ENCODE measurements around the gene FAM9B. TPM values are rescaled to one million over a fixed set of nuclear protein-coding genes. Genes with fewer than 3 reads are reported as not detected.
"Not testable (repeated sequence)": the region's sequence is repeated elsewhere in the genome, so short reads cannot be mapped to it uniquely, and the experiment has no call there.

Gene FAM9B
- total RNA-seq (2014; rRNA removed), result 0.06 and 0.17 TPM in 2 replicates
- not detected for polyA plus RNA-seq (2012)

DNA sequence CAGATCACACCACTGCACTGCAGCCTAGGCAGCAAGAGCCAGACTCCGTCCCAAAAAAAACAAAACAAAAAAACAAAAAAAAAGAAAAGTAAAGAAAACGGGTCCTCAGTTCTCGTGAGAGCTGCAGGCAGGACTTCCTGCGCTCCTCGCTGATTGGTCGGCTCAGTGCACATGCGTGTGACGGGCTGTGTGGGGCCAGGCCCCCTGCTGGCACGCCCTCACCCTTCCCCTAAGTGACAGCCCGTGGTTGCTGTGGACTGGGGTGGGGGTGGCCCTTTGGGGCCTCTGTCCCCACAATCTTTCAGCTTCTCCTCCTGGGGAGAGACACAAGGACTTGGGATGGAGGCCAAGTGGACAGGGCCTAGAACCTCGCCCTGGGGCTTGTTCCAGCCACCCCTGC lies at the start of gene FAM9B:
Gene FAM9B, minus strand, starts transcription at position 139 of the 400 bp plus-strand sequence. CDS start 1,141 bp downstream, outside the sequence.
- DNase-seq (ENCODE audit: low read depth), result no peak

DNA sequence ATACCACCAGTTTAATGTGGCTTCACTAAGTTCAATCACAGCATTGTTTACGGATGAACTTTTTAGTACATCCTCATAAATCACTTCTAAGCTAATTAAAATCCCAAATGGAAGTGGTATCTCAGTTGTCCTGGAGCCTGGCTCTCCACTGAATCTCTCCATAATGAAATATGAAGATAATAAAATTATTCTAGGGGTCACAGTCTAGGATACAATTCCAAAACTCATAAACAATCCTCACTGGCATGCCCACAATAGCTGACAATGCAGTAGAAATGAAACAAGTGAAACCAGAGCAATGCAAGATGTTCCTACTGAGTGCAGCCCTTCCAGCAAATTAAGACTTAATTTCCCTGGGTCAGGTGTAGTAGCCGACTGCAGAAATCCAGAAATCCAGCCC lies 47.3 kb upstream of the FAM9B start:
- DNase-seq (ENCODE audit: low read depth), result no peak

DNA sequence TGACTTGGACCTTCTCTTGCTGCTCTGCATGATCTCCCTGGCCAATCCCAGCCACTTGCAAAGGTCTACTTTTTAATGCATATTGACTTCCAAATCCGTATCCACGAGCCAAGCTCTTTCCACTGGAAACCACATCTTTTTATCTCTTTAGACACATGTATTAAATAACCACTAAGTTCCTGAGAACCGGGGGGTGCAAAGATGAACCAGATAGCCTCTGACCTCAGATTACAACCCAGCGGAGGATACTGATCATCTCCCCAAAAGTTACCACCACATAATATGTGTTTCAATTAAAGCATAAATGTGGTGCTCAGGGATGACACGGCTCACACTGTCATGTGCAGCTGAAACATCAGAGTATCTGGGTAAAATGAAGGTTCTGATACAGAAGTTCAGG lies 40.4 kb upstream of the FAM9B start:
- DNase-seq (ENCODE audit: low read depth), result no peak

DNA sequence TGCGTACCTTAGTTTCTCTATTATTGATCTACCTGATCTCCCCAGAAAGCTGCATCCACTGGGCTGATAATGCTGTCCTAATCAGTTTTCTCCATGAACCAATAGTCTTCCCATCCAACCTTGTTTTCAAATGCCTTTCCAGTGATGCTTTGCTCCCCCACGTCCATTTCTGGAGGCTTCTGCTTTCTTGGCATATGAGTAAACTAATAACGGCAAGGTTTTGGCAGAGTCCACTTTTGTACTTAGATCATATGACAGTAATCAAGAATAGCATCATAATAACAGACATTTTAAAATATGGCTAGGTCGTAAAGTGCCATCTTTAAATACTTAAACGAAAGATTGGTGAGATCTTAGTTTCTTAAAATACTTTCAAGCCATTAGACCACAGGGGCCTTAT lies 38.4 kb upstream of the FAM9B start:
- DNase-seq (ENCODE audit: low read depth), result no peak

DNA sequence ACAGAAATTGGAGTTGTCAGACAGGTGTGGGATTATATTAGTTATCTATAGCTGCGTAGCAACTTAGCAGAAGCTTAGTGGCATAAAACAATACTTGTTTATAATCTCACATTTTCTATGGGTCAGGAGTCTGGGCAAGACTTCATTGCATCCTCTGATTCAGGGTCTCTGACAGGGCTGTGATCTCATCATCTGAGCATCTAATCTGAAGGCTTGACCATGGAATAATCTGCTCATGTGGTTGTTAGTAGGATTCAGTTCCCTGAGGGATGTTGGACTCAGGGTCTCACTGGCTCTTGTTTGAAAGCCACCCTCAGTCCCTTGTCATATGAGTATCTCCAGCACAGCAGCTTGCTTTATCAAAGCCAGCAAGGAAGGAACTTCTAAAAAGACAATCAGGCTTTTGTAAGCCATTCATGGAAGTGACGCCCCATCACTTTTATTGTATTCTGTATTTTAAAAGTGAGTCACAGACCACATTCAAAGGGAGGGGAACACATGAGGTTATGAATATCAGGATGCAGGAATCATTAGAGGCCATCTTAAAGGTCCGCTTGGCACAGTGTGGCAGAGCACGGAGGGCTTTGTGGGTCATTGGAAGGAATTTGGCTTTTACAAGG lies 37.2 kb upstream of the FAM9B start:
- DNase-seq (ENCODE audit: low read depth), result peak; percentile 39

- no peak for DNase-seq (ENCODE audit: low read depth)
Observed at GRCh38 chrX:9069573-9069972, 35.6 kb upstream of the FAM9B start.

DNA sequence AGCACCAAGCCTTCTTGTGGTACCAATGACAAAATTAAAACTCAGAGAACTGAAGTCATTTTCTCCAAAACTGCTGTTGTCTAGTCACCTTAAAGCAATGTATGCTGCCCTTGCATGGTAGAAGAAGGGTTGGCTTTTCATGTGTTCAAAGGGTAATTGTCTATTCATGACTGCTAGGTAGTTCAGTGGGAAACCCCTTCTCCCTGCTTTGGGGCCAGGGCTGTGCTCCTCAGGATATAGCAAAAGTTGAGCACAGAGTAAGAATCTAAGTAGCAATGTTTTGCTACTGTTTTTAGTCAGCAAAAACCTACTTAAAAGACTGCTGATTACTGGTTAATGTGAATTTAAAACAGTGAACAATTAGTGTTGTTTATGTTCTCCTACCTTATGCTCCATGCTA lies 30.8 kb upstream of the FAM9B start:
- no peak for DNase-seq (ENCODE audit: low read depth)

DNA sequence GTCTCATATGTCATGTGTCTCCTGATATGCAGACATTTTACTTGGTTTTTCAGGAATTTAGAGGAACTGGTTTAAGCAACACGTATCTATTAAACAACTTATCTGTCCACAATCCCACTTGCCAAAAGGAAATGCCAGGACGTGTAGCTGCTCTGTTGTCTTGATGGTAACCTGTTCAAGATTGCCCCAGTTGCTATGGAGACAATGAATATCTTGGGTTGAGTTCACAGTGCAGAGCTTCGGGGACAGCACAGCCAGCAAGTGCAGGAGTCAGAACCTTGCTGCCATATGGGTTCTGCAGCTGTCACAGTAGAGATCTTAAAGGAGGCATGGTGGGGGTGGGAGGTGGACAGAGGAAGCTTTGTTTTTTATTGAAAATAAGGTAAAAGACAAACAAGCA lies 28.7 kb upstream of the FAM9B start:
- DNase-seq (ENCODE audit: low read depth), result no peak

- DNase-seq (ENCODE audit: low read depth), result no peak
Observed at GRCh38 chrX:9055354-9055753, 21.4 kb upstream of the FAM9B start.

GRCh38 chrX:9052081-9052480 lies 18.2 kb upstream of the FAM9B start:
- DNase-seq (ENCODE audit: low read depth), result no peak

GRCh38 chrX:9050331-9050730 lies 16.4 kb upstream of the FAM9B start:
- DNase-seq (ENCODE audit: low read depth), result no peak

- no peak for DNase-seq (ENCODE audit: low read depth)
Observed at GRCh38 chrX:9048801-9049200, 14.9 kb upstream of the FAM9B start.

DNA sequence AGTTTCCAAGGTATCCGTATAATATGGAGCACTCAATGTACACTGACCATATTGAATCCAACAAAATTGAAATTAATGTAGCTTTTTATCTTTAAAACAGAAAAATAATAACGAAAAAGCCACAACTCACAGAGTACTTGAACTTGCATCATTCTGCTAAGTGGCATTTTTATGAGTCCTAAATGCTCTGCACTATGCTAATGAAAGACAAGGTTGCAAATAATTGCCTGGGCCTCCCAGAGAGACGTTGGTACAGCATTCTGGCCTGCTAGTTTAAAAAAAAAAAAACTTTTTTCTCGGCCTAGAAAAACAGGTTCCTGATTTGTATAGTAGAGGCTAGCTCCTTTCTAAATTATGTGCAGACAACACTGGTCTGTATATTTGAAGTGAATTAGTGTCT lies 4.3 kb upstream of the FAM9B start:
- no peak for DNase-seq (ENCODE audit: low read depth)

- no peak for DNase-seq (ENCODE audit: low read depth)
Observed at GRCh38 chrX:9037296-9037695, 3.4 kb upstream of the FAM9B start.

GRCh38 chrX:9033586-9033985 lies 341 bp downstream of the FAM9B start:
- no peak for DNase-seq (ENCODE audit: low read depth)

DNA sequence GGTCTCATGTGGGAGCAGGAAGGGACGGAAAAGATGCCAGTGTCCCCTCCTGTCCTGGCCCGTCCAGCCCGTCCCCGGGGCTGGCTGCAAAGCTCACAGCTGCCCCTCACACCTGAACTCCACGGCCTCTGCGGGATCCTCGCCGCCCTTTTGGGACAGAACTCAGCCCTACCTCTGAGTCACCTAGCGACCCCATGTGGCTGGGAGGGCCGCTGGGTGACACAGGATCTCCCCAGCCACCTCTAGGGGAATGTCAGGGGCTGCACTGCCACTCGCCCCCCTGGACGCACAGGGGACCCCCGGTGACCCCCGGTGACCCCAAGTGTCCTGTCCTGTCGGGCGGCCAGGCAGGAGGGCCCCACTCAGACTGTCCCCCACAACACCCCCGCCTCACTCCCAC lies 748 bp downstream of the FAM9B start:
- DNase-seq (ENCODE audit: low read depth), result no peak

DNA sequence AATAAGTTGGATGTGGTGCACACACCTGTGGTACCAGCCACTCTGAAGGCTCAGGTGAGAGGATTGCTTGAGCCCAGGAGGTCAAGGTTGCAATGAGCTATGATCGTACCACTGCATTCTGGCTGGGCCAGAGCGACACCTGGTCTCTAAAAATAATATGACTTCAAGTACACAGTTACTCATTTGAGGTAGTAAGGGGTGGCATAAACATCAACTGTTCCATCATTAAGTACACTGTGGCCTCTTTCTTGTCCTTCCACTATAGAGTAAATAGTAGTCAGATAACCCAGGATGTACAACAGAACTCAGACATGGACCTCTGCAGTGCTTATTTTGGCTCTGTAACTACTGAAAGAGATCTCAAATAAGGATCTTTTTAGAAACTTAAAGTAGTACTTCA lies 10.6 kb downstream of the FAM9B start:
- DNase-seq (ENCODE audit: low read depth), result no peak

- no peak for DNase-seq (ENCODE audit: low read depth)
Observed at GRCh38 chrX:9019151-9019550, 14.8 kb downstream of the FAM9B start.

GRCh38 chrX:9018332-9018731 lies 15.6 kb downstream of the FAM9B start:
- not testable (repeated sequence) for DNase-seq (ENCODE audit: low read depth)

DNA sequence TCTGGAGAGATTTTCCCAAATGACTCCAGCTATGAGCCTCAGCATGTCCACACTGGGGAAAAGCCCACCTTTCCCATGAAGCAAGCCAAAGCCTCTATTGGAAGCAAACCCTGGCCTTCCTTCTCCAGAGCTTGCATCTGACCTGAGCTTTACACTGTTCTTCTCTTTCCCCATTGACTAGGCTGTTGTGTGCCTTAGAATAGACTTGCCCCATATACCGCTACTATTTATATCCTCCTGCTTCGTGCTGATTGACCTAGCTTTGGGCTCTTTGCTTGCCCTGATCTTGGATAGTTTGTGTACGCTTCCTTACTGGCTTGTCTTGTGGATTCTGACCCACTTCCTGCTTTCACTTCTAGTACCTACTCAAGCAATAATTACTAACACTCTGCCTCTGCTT lies 30.9 kb downstream of the FAM9B start:
- DNase-seq (ENCODE audit: low read depth), result no peak

- peak; percentile 26 for DNase-seq (ENCODE audit: low read depth)
Observed at GRCh38 chrX:8988446-8988845, 45.5 kb downstream of the FAM9B start.

GRCh38 chrX:8987672-8988250 lies 46.2 kb downstream of the FAM9B start:
- DNase-seq (ENCODE audit: low read depth), result no peak

DNA sequence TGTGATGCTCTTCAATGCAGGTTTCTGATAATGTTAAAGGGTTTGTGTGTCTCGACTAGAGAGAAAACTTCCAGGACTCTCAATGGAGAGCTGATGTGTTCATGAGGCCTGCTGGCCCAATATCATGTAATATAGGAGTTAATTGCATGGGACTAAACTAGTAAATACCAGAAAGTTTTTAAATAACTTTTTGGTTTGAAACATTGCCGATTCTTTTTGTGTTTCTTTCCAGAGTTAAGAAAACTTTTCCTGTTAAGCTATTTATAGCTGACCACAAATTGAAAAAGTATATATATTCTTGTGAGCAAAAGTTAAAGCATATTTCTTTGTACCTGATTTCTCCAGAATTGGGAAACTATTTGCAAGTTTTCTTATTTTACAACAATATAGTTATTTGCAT lies 49.7 kb downstream of the FAM9B start:
- no peak for DNase-seq (ENCODE audit: low read depth)

DNA sequence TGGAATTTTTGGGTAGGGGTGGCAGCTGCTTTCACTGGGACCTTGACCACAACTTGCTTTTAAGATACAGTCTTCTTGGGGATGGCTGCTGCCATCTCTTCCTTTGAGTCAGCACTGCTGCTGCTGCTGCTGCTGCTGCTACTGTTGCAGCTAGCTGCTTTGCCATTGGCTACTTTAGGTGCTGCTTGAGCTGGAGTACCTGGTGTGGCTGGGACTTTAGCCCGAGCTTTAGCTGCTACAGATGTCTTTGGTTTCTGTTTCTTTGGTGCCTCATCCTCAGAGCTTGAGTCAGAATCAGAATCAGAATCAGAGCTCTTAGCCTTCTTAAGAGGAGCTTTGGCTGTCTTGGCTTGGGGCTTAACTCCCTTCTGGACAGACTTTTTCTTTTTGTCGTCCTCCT lies 52.2 kb downstream of the FAM9B start:
- DNase-seq (ENCODE audit: low read depth), result no peak
